DOHH2 (cell line): ENCODE data around the gene TMX2.

Experiments used
- CTCF ChIP-seq: fragments of 200-600 bp; sonication (generic); IDR thresholded peaks from one replicate; pipeline ENCODE4 v1.5.1; 2014; ENCODE audit warnings: antibody characterized with exemption, mild to moderate bottlenecking, low read depth, low read length; ENCODE audit not compliant: poor library complexity, severe bottlenecking
- EZH2phosphoT487 ChIP-seq: fragments of 200-600 bp; sonication (generic); IDR thresholded peaks from 2 replicates; pipeline ENCODE4 v1.6.1; 2017; ENCODE audit warnings: borderline replicate concordance, mild to moderate bottlenecking, antibody characterized with exemption, low read length, moderate library complexity, mixed read lengths

GRCh38 chr11:57781529-57781943 is 69.1 kb downstream of the TMX2 start:
- TF ChIP-seq EZH2phosphoT487 (no peak), CTCF (no peak)
